NCI-H2227 treated with DMSO at 0.1 percent for 48 hours (cell line): ENCODE measurements around the gene ADRA2C.
"Not testable (repeated sequence)": the region's sequence is repeated elsewhere in the genome, so short reads cannot be mapped to it uniquely, and the experiment has no call there.

ENCODE experiments used
- DNase-seq: peaks from one replicate; lab custom pipeline; 2025; lab: John Stamatoyannopoulos, UW

Gene ADRA2C

GRCh38 chr4:3813151-3814052, 47.2 kb downstream of the ADRA2C start:
- no peak for DNase-seq

GRCh38 chr4:3814053-3814570, 47.9 kb downstream of the ADRA2C start:
- DNase-seq: no peak

GRCh38 chr4:3814838-3815237, 48.7 kb downstream of the ADRA2C start:
- not testable (repeated sequence) for DNase-seq

- no peak for DNase-seq
Observed at GRCh38 chr4:3816256-3816825, 50.2 kb downstream of the ADRA2C start.

GRCh38 chr4:3816983-3817960, 51.1 kb downstream of the ADRA2C start:
- DNase-seq: no peak
